A549 (cell line): ENCODE measurements around the gene EEIG1. TPM values are rescaled to one million over a fixed set of nuclear protein-coding genes. Genes with fewer than 3 reads are reported as not detected.

Experiments used
- ATAC-seq, 2 experiments: fragments of 200-7000 bp in 1 of 2; fragments of >200 bp in 1 of 2; cut with Nextera tagmentation in 1 of 2; cut with Tn5 transposase in 1 of 2; 3 replicates each; pipeline versions ENCODE4 v1.8.0 to v1.9.1; 2018 to 2020; ENCODE audit warnings: mild to moderate bottlenecking in 1 of 2, moderate library complexity in 1 of 2
- CTCF ChIA-PET: fragments of 300-600 bp; sonication (Branson Sonifier 250); formaldehyde crosslinking; extraction: SDS; loops from one replicate; lab custom pipeline; 2021; ENCODE audit warnings: antibody characterized with exemption, inconsistent platforms; lab: Yijun Ruan, JAX
- POLR2A ChIA-PET: fragments of 350-600 bp; formaldehyde crosslinking; extraction: SDS; loops from one replicate; lab custom pipeline; 2021; ENCODE audit warnings: antibody characterized with exemption, inconsistent platforms; lab: Yijun Ruan, JAX
- DNase-seq, 2 experiments: peaks; one replicate each; pipeline versions ENCODE4 v3.0.0 to v3.0.0-alpha.2; 2011 to 2016; ENCODE audit warnings: low read depth in 1 of 2, low spot score in 1 of 2
- FAIRE-seq: peaks from 2 replicates; lab custom pipeline; 2011; peaks lifted over from hg19 to GRCh38; lab: Jason Lieb, UNC
- H3K27ac ChIP-seq, 2 experiments: fragments of >200 bp; sonication (Bioruptor Twin); formaldehyde crosslinking; 3 replicates each; pipeline ENCODE4 v1.5.1; 2016 to 2017
- H3K4me1 ChIP-seq: fragments of >200 bp; sonication (Bioruptor Twin); formaldehyde crosslinking; 3 replicates; pipeline ENCODE4 v1.6.1; 2016
- H3K4me2 ChIP-seq: fragments of >200 bp; sonication (Bioruptor Twin); formaldehyde crosslinking; 3 replicates; pipeline ENCODE4 v1.6.1; 2016
- H3K4me3 ChIP-seq: fragments of >200 bp; sonication (Bioruptor Twin); formaldehyde crosslinking; 3 replicates; pipeline ENCODE4 v1.5.1; 2016
- H3K9me3 ChIP-seq: fragments of >200 bp; sonication (Bioruptor Twin); formaldehyde crosslinking; 3 replicates; pipeline ENCODE4 v1.6.1; 2016
- BCL3 ChIP-seq: fragments of >200 bp; sonication (Bioruptor Twin); formaldehyde crosslinking; IDR thresholded peaks from 3 replicates; pipeline ENCODE4 v1.6.1; 2016
- E2F6 ChIP-seq: IDR thresholded peaks from 2 replicates; pipeline ENCODE4 v1.6.1; 2012; ENCODE audit warnings: low read depth, borderline replicate concordance
- EHF ChIP-seq: fragments of 250-450 bp; sonication (Bioruptor Pico); IDR thresholded peaks from 2 replicates; pipeline ENCODE4 v1.5.0; 2020; ENCODE audit warnings: mild to moderate bottlenecking
- ELK1 ChIP-seq: fragments of 150-350 bp; IDR thresholded peaks from 2 replicates; pipeline ENCODE4 v1.6.1; 2014; ENCODE audit warnings: low read depth, mild to moderate bottlenecking, low read length
- EP300 ChIP-seq, 2 experiments: fragments of >200 bp; sonication (Bioruptor Twin); formaldehyde crosslinking; IDR thresholded peaks; 2 replicates in 1 of 2; 3 replicates in 1 of 2; pipeline ENCODE4 v1.6.1; 2016 to 2017
- ESRRA ChIP-seq: fragments of 150-350 bp; IDR thresholded peaks from 2 replicates; pipeline ENCODE4 v1.6.1; 2014; ENCODE audit warnings: mild to moderate bottlenecking, low read length, borderline replicate concordance
- FOSL2 ChIP-seq, 2 experiments: fragments of 450-650 bp in 1 of 2; fragments of >200 bp in 1 of 2; sonication (Bioruptor Twin) in 1 of 2; formaldehyde crosslinking; IDR thresholded peaks; 2 replicates each; pipeline versions ENCODE4 v1.5.0 to v1.6.1; 2016 to 2020; ENCODE audit warnings: mild to moderate bottlenecking in 1 of 2, moderate library complexity in 1 of 2
- GATA3 ChIP-seq: IDR thresholded peaks from 2 replicates; pipeline ENCODE4 v1.6.1; 2012; ENCODE audit warnings: borderline replicate concordance
- HDAC2 ChIP-seq: fragments of 200-600 bp; sonication (generic); IDR thresholded peaks from 2 replicates; pipeline ENCODE4 v1.6.1; 2016
- HOXB5 ChIP-seq: fragments of 250-450 bp; sonication (Bioruptor Pico); IDR thresholded peaks from 2 replicates; pipeline ENCODE4 v1.5.0; 2020; ENCODE audit warnings: mild to moderate bottlenecking, moderate library complexity
- JUN ChIP-seq, 2 experiments: fragments of >200 bp; sonication (Bioruptor Twin); formaldehyde crosslinking; IDR thresholded peaks; 2 replicates in 1 of 2; 3 replicates in 1 of 2; pipeline ENCODE4 v1.6.1; 2016 to 2017
- JUNB ChIP-seq: fragments of >200 bp; sonication (Bioruptor Twin); formaldehyde crosslinking; IDR thresholded peaks from 2 replicates; pipeline ENCODE4 v1.6.1; 2016
- KDM1A ChIP-seq: fragments of 200-600 bp; sonication (generic); IDR thresholded peaks from 2 replicates; pipeline ENCODE4 v1.6.1; 2016; ENCODE audit warnings: low read depth, mild to moderate bottlenecking
- KDM5A ChIP-seq: fragments of 200-600 bp; sonication (generic); IDR thresholded peaks from 2 replicates; pipeline ENCODE4 v1.6.1; 2016; ENCODE audit warnings: antibody characterized with exemption, mild to moderate bottlenecking
- MAX ChIP-seq: IDR thresholded peaks from 2 replicates; pipeline ENCODE4 v1.6.1; 2012
- MAZ ChIP-seq: fragments of 150-350 bp; IDR thresholded peaks from 2 replicates; pipeline ENCODE4 v1.6.1; 2014; ENCODE audit warnings: antibody characterized with exemption, low read depth, low read length, borderline replicate concordance
- NFE2L2 ChIP-seq: fragments of 150-350 bp; conservative IDR thresholded peaks from 2 replicates; pipeline ENCODE4 v1.6.1; 2014; ENCODE audit warnings: low read length
- NR3C1 ChIP-seq: fragments of >200 bp; sonication (Bioruptor Twin); formaldehyde crosslinking; IDR thresholded peaks from 3 replicates; pipeline ENCODE4 v1.6.1; 2017
- PHF8 ChIP-seq: fragments of 200-600 bp; sonication (generic); IDR thresholded peaks from 2 replicates; pipeline ENCODE4 v1.6.1; 2016; ENCODE audit warnings: low read depth, mild to moderate bottlenecking, antibody characterized with exemption, moderate library complexity, borderline replicate concordance
- RNF2 ChIP-seq: fragments of 200-600 bp; sonication (generic); IDR thresholded peaks from 2 replicates; pipeline ENCODE4 v1.6.1; 2016; ENCODE audit warnings: low read depth, mild to moderate bottlenecking, antibody characterized with exemption, moderate library complexity, borderline replicate concordance
- SMC3 ChIP-seq: fragments of >200 bp; sonication (Bioruptor Twin); formaldehyde crosslinking; IDR thresholded peaks from 3 replicates; pipeline ENCODE4 v1.6.1; 2018; ENCODE audit warnings: inconsistent platforms
- SREBF2 ChIP-seq: fragments of 450-650 bp; IDR thresholded peaks from 2 replicates; pipeline ENCODE4 v1.6.1; 2014; ENCODE audit warnings: mild to moderate bottlenecking, moderate library complexity
- USF2 ChIP-seq: fragments of 450-650 bp; IDR thresholded peaks from 2 replicates; pipeline ENCODE4 v1.6.1; 2014; ENCODE audit warnings: antibody characterized with exemption
- ZNF302 ChIP-seq: fragments of 250-450 bp; sonication (Bioruptor Pico); IDR thresholded peaks from 2 replicates; pipeline ENCODE4 v1.9.0; 2021; ENCODE audit warnings: inconsistent platforms, mild to moderate bottlenecking, moderate library complexity
- WGBS: methylation state at CpG from one replicate; pipeline ENCODE4 v1.1.6; 2017; ENCODE audit errors: missing lambda C conversion rate; 5-methylcytosine and 5-hydroxymethylcytosine counted together
- polyA plus RNA-seq, 4 experiments: library from polyadenylated mRNA; depleted of rRNA in 3 of 4; stranded (reverse); fragments of >200 nt; fragmentation: RNase III in 1 of 4; extraction: RNeasy Plus Mini Kit Qiagen cat#74134 plus additional on column Dnase treatment in 1 of 4; gene quantifications; 2 replicates in 3 of 4; 3 replicates in 1 of 4; pipeline ENCODE4 v1.2.3, GENCODE V29; 2011 to 2017
- TF ChIP-seq, protein P1 (sequence below): fragments of 200-600 bp; sonication (generic); IDR thresholded peaks from 2 replicates; pipeline ENCODE4 v1.6.1; 2016; ENCODE audit warnings: antibody characterized with exemption, mild to moderate bottlenecking, moderate library complexity

The EEIG1 gene
- polyA plus RNA-seq, 2 of the 4 experiments (the other 2 are of a cell fraction), result 30.3 to 33.0 TPM

DNA sequence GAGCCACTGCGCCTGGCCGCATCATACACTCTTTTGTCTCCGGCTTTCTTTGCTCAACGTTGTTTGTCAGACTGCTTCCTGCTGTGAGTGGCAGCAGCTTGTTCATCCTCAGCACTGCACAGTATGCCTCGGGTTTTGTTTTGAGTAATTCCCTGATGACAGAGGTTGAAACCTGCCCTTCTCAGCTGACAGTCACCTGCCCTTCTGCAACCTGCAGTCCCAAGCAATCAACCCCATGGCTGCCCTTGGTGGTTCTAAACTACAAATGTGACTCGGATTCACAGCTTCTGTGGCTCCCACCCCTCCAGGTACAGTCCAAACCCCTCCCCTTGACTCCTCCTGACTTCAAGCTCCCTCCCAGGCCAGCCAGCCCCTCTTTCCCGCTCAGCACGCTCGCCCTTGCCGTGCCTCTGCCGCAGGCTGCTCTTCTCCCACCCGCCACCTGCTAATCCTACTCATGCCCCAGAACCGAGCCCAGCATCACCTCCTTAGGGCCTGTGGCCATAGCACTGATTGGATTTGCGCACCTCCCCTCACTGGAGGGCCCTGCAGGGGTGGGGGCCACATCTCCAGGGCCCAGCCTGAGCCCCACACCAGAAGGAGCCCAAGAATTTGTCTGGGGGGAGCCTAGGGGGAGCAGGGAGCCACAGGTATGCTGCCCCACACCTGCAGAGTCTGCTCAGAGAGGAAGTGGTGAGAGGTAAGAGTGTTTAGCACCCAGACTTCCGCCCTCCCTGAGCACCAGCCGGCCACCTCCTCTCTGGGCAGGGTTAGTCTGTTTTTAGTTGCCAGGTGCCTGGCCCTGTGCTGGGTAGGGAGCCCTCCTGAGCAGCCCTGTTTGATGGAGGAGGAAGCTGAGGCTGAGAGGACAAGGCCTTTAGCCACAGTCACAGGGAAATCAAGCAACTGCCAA lies 10.1 kb downstream of the EEIG1 start:
- 57% methylated on average over 16 of the region's 16 CpGs for WGBS
- peak in 1 of 2 experiments; percentile 7; a peak in 1 of 6 replicates for ATAC-seq
- FAIRE-seq, result no peak
- Histone ChIP-seq H3K4me2 (peak overlapping the region; percentile 98), H3K4me1 (peaks cover 100% of the 10 kb centered on the region), H3K27ac (peak overlapping the region; percentile 89 to 98), H3K9me3 (no peaks in the 10 kb centered on the region)
- ChIA-PET POLR2A (no interaction called here), CTCF (interaction anchor here (1.1 to 17.9 kb wide), 6 partner anchors 9 to 147 kb away, joined by 3 to 173 read pairs (median 5); no protein-coding TSS in a partner anchor)
- no peak for DNase-seq
- no peak for TF ChIP-seq USF2
- TF ChIP-seq NFE2L2, result no peak
- TF ChIP-seq MAZ, result no peak
- TF ChIP-seq KDM1A, result no peak
- no peak; a peak in 1 of 5 replicates for TF ChIP-seq EP300 (IDR thresholded peaks at IDR 0.05)
- no peak for TF ChIP-seq SREBF2
- no peak for TF ChIP-seq KDM5A
- no peak for TF ChIP-seq BCL3
- no peak for TF ChIP-seq ELK1
- no peak for TF ChIP-seq NR3C1
- no peak for TF ChIP-seq GATA3
- no peak for TF ChIP-seq EHF
- no peak for TF ChIP-seq SMC3
- no peak for TF ChIP-seq MAX
- TF ChIP-seq JUNB, result no peak
- TF ChIP-seq, protein P1, sequence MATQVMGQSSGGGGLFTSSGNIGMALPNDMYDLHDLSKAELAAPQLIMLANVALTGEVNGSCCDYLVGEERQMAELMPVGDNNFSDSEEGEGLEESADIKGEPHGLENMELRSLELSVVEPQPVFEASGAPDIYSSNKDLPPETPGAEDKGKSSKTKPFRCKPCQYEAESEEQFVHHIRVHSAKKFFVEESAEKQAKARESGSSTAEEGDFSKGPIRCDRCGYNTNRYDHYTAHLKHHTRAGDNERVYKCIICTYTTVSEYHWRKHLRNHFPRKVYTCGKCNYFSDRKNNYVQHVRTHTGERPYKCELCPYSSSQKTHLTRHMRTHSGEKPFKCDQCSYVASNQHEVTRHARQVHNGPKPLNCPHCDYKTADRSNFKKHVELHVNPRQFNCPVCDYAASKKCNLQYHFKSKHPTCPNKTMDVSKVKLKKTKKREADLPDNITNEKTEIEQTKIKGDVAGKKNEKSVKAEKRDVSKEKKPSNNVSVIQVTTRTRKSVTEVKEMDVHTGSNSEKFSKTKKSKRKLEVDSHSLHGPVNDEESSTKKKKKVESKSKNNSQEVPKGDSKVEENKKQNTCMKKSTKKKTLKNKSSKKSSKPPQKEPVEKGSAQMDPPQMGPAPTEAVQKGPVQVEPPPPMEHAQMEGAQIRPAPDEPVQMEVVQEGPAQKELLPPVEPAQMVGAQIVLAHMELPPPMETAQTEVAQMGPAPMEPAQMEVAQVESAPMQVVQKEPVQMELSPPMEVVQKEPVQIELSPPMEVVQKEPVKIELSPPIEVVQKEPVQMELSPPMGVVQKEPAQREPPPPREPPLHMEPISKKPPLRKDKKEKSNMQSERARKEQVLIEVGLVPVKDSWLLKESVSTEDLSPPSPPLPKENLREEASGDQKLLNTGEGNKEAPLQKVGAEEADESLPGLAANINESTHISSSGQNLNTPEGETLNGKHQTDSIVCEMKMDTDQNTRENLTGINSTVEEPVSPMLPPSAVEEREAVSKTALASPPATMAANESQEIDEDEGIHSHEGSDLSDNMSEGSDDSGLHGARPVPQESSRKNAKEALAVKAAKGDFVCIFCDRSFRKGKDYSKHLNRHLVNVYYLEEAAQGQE, result no peak
- TF ChIP-seq, all 56 proteins: peak for 0
- no peak overlapping the region for H3K4me3 ChIP-seq

- CTCF ChIA-PET, result interaction anchor here (1.2 to 19.4 kb wide), 5 partner anchors 9 to 66 kb away, joined by 3 to 365 read pairs (median 9); partner anchors contain the start of gene DPM2
- TF ChIP-seq USF2 (peak; percentile 30; the same call in 1 of the 2 replicates), RNF2 (no peak), HDAC2 (no peak), PHF8 (no peak), ZNF302 (CRISPR knock-in tag) (no peak), NFE2L2 (no peak), E2F6 (0 out of 2 replicates have a peak, but pooled peaks have one; percentile 45), HOXB5 (CRISPR knock-in tag) (no peak), KDM5A (no peak), ESRRA (no peak), FOSL2 (IDR thresholded peaks at IDR 0.05) (no peak), FOSL2 (CRISPR knock-in tag; IDR thresholded peaks at IDR 0.05) (peak; percentile 42; the same call in 1 of the 2 replicates), JUN (IDR thresholded peaks at IDR 0.05) (0 out of 5 replicates have a peak, but pooled peaks of 1 of the 2 experiments have one; percentile 4), EP300 (IDR thresholded peaks at IDR 0.05) (no peak)
Measured at GRCh38 chr9:127968700-127969383, 11.9 kb downstream of the EEIG1 start.

More at GRCh38 chr9:127968700-127969383, 11.9 kb downstream of the EEIG1 start:
- Histone ChIP-seq H3K4me3 (0 out of 3 replicates have a peak overlapping the region, but pooled peaks have one; percentile 11), H3K9me3 (no peaks in the 10 kb centered on the region), H3K27ac (peak overlapping the region; percentile 89 to 98), H3K4me2 (peak overlapping the region; percentile 98), H3K4me1 (peaks cover 99% of the 10 kb centered on the region)
- WGBS, result 35% methylated on average over 10 of the region's 10 CpGs
- POLR2A ChIA-PET, result no interaction called here
- peak; percentile 52 to 66; a peak in 5 of 6 replicates for ATAC-seq
- DNase-seq, result peak; percentile 67 to 75
- no peak for FAIRE-seq
